ENCODE results near the gene ARHGAP10.

Gene ARHGAP10

DNA sequence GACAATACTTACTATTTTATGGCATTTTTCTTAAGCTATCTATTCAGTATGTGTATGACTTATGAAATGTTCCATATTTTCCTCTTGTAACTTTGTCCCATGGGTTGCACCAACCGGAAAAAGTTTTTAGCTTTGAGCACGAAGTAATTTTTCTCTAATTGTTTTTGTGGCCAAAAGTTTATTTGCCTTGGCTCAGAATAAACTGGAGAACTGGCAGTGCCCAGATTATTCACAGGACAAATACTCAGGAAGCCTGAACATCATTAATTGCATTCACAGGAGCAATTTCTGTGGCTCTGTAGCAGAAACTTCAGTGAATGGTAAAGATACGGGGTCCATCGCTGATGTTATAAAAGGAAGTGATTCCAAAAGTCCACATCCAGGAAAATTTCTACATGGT is 184.5 kb downstream of the ARHGAP10 start:
- DNase-seq, result no peak

DNA sequence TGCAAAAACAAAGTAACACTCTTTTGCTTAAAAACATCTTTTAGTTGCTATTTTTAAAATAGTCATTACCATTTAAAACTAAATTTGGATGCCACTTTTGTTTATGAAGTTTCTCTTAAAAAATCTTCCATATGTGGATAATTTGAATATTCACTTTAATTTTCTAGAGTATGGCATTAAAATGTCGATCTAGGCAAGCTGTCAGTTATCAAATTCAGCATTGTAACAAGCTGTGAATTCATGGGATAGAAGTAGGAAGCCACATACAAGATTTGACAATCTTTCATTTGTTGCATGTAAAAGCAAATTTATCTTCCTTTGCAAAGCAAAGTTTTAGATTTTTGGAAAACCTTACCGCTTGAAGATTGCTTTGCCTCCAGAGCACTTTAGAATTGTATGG is 191.5 kb downstream of the ARHGAP10 start:
- no peak for DNase-seq

DNA sequence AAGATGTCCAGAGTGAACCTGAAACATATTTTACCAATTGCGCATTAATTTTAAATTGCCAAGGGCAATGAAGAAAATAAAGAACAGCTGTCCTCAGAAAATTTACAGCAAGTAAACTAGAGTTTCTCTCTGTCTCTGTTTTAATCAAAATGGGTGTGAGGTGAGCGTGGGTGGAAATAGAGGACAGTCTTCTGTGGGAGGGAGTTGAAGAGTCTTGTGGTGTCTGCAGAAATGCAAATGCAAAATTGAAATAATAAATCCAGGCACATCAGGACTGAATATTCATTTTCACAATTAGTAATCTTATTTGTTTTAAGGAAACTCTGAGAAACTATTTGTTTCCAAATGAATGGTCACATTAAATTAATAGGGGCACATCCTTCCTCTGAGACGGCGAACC is 192.0 kb downstream of the ARHGAP10 start:
- no peak for DNase-seq

DNA sequence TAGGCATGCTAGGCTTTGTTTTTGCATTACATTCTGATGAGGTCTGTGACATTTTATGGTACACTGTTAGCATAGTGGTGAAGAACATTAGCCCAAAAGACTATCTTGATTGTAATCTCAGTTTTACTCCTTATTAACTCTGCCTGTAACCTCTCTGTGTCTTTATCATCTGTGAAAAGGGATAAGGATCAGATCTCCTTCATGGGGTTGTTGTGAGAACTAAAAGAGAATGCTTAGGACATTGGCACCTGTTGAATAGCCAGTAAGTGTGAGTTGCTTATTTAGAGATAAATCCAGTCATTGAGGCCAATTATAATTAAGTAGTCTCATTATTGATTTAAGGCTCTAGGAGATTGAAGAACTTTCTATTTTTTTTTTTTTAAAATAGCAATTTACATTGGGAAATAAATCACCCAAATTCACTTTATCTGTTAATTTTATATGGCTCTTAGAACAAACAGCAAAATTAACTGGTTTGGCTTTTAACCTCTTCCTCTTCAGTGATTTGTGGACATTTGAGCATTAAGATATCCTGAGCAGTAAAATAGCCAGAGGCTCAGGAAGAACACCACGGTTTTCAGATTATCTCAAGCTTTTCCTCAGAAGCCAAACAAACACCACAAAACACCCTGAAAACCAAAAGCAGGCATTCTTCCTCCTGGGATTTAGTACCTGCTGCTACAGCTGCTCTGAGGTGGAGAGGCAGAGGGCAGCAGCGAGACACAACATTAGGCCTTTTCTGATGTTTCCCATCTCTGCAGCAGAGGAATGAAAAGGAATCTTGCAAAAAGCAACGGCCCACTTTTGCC is 192.9 kb downstream of the ARHGAP10 start:
- no peak for DNase-seq

DNA sequence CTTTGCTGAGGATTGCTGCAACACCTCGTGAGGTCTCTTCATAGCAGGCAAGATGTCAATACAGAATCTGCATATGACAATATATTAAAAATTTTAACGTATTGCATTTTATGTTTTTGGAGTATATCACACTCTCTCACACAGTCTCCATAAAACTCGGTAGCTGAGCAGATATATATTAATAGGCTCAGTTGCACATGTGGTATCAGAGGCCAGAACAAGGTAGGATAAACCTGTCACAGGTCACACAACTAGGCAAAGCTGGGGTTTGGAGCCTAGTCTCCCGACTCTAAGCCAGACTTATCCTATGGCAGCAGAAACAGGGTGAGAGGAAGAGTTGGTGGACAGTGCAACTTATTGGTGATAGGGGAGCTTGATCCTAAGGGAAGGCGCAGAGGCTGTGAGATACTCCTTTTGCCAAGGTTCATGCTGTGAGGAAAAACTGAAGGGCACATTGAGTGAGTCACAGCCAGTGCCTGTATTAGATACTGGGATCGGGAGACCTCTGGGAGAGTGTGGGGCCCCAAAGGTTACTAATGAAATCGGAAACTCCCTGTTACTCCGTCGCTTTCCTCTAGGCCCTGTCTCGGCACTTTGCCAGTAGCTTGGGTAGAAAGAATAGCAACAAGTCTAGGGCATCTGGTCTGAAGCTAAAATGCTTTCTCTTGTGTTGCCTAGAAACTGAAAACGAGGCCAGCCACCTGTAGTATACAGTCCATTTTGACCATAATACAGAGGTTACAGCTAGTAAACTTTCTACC is 195.7 kb downstream of the ARHGAP10 start:
- DNase-seq, result no peak

DNA sequence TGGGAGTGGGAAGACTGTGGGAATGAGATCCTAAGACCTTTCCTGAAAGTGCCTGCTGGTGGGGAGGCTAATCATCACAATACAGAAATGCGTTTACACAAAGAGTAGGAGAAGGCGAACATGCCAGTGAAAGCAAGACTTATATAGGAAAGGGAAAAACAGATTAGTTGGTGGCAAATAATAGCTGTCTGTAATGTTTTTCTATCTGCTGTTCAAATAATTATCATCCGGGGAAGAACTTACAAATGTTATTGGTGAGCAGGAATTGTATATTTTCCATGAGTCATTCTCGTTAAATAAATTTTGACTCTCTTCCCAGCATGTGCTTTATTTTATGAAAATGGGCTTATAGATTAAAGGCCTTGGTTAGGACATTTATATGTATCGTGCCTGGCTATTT is 196.5 kb downstream of the ARHGAP10 start:
- no peak for DNase-seq

DNA sequence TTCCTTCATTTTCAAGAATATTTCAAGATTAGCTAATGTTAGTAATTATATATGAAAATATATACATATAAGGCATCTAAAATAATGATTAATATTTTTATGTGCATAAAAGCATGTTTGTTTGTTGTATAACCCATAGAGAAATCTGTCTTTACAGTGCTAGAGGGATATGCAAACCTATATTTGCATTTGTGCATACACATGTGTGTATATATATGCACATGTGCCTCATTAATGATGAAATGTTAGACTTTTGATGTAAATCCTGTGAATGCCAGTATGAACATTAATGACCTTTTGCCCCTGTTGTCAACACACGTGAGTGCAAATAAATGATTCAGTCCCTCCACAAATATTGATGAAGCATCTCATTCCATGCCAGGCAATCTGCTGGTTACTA is 197.9 kb downstream of the ARHGAP10 start:
- DNase-seq, result no peak

DNA sequence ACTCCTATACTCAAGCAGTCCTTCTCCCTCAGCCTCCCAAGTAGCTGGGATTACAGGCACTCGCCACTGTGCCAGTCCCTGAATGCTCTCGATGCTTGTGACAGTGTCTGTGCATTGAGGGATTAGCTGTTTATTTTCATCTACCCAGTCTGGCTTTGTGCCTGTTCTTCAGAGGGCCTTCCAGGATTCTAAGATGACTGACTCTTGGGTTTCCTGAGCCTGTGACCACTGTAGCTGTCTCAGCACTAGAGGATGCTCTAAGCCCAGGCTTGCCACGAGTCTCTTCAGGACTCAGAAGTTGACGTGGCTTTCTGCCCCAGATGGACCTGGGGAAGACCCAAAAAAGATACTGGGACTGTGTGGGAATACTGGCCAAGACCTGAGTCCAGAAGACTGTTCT is 201.4 kb downstream of the ARHGAP10 start:
- DNase-seq, result no peak

DNA sequence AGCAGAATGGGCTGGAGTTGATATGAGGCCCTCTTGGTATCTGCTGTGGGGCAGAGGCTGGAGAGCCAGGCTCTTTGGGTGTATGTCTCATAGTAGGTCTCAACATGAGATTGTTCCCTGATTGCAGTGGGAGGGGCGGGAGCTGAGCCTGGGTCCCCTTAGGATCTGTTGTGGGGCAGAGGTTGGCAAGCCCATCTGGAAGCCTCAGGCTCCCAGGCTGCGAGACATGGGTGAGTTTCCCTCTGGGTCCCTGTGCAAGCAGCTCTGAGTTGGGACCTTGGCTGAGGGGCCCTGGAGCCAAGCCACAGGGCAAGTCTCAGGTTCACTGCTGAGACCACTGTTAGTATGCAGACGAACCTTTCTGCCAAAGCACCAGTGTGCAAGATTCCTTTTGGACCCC is 201.9 kb downstream of the ARHGAP10 start:
- no peak for DNase-seq

DNA sequence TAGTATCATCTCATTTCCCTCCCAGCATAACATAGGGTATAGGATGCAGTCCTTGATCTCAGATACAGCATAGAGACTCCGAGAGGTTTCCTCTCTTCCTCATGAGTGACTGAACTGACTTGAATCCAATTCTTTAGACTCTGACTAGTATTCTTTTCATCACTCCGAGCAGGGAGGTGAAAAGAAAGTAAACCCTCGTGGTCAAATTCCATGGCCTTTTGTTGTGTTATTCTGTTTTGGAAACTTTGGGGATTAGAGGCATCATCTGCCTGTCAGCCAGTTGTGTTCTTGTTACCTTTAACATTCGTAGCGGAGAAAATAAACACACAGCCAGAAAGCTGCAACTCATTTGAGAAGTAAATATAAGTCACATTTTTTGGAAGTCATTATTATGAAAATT is 206.6 kb downstream of the ARHGAP10 start:
- no peak for DNase-seq

DNA sequence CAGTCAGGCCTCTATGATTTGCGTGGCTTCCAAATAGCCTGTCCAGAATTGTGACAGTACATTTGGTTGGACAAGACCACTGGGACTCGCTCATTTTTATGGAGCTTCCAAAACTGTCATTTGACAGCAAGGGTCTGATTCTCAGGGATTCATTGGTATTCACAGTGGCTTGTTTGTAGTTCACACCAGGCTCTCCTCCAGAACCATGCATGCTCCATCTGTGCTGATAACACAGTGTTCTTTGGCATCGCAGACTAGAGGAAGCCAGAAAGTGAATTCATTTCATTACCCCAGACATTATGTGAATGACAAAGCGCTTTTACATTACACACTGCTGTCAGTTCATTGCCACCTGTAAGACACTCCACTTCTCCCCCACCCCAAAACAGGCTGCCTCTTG is 208.3 kb downstream of the ARHGAP10 start:
- DNase-seq, result no peak

DNA sequence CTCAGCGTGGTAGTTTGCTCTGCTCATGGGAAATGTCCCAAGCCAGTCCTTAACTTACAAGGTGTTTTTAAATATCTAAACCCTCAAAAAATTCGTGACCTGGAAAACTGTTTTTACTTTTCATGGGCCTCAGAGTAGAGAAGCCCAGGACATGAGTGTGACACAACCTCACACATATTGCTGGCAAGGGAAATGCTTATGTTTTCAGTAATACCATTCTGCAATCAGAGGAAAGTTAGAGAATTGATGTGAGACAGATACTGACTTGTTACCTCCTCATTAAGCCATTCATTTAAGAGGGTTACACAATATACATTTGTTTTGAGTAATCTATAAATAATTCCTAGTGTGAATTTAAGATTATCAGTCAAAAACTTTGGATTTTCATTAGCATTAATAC is 209.5 kb downstream of the ARHGAP10 start:
- DNase-seq, result no peak

DNA sequence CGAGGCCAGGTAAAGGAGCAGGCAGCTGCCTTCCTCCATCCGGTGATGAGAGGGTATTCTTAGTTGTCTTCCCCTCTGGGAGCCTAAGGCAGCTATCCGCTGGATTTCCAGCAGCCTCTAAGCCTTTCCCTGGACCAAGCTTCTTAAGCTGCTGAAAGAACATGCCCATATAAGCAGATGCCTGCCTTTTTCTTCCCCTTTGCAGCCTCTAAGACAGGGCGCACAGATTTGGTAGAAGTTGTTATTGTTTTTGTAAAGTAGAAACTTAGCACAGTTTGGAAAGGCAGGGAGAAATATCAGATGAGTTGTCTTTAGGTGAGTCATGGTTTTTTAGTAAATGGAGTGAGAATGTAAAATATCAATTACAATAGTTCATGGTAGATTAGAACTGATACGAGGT is 210.8 kb downstream of the ARHGAP10 start:
- DNase-seq, result no peak

DNA sequence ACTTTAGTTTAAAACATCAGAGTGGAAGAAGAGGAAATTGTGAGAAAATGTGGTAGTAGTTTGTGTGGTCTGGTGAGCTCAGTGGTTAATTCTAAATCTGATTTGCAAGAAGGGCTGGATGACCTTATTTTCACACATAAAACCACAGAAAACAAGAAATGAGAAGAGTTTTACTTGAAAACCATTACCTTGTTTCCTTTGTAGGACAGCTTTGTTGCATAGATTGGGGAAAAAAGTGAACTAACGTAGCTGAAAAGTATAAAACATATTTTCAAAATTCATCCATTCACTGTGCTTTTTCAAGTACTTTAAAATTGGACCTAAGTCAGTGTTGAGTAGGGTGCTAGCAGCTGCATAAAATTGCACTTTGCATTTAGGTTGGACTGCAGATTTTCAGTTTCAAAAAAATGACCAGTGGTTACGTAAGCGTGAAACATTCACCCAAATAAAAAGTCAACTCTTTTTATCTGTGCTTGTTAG is 211.3 kb downstream of the ARHGAP10 start:
- no peak for DNase-seq

DNA sequence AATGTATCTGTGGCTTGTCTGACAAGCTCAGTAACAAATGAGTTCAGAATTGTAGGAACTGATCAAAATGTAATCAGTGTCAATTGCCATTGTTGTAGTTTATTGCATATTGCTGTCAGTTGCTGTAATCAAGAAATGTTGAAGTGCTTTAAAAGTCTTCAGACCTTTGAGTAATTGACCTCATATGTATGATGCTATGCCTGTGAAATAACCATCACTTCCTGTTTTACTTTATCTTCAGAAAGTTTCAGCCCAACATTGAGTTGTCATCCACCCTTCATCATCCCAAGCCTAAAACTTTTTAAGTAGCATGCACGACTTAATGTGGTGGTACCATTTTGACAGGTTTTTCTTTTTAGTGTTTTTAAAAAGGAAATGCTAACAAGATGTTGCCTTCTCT is 212.4 kb downstream of the ARHGAP10 start:
- no peak for DNase-seq

DNA sequence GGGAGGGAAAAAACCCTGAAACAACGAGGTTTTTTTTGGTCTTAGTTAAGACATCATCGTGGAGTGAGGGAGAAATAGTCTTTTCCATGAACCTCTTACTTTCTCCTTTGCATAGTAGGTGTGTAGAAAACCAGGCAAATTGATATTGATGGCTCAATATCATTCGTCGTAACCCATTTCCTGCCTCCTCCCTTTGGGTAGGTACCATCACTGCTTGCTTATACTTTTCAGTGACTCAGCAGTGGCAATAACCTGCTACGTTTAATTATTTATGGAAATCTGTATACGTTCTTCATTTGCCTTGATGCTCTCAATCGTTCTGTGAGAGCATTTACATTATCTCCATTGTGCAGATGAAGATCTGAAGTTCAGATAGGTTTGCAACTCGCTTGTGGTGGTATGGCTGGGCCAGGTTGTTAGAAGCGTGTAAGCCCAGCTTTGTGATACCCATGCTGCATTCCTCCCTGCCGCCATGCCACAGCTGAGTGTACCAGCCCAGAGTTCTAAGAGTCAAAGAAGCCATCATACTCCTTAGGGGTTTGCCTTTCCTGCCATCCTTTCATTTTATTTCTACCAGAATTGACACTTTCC is 212.9 kb downstream of the ARHGAP10 start:
- no peak for DNase-seq

DNA sequence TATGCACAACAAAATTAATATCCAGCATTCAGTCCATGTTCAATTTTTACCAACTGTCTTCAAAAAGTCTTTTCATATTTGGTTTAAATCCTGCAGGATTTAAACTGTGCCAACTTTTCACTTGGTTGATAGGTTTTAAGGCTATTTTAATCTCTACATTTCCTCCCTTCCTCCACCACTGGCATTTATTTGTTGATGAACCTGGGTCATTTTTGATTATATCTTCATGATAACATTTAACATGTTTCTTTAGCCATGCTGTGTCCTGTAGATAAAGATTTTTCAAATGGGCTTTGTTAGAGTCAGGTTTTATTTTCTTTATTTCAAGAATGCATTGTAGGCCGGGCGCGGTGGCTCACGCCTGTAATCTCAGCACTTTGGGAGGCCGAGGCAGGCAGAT is 216.4 kb downstream of the ARHGAP10 start:
- DNase-seq, result no peak

DNA sequence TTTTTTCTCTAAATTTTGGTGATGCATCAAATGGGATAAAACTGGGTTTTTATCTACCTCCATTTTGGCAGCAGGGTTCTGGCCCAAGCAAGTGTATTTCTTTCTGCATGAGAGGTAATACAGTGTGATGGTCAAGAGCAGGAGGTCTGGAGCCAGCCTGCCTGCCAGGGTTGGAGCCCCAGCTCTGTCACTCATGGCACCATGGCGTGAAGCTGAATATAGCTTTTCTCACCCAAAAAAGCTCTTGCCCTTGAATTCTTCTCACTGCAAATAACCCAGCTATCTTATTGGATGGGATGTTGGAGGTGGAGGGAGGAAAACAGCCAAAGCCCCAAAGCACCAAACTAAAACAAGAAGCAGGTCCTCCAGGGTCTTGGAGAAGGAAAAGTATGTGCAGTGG is 218.4 kb downstream of the ARHGAP10 start:
- DNase-seq, result no peak

DNA sequence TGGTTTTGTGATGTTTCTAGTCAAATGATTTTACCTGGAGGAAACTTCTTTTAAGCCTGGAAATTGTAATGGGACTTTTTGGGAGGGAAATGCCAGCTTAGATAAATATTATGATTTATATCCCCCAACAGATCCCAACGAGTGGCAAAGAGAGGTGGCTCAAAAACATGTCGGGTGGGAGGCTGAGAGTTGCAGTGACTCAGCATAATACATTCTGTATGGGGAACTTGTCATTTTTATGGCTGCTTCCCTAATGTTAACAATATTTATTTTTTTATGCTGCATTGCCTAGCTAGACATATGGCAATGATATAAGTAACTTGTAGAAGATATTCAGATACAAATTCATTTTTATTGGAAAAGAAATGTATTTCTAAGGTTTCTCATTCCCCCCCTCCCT is 219.0 kb downstream of the ARHGAP10 start:
- DNase-seq, result no peak

DNA sequence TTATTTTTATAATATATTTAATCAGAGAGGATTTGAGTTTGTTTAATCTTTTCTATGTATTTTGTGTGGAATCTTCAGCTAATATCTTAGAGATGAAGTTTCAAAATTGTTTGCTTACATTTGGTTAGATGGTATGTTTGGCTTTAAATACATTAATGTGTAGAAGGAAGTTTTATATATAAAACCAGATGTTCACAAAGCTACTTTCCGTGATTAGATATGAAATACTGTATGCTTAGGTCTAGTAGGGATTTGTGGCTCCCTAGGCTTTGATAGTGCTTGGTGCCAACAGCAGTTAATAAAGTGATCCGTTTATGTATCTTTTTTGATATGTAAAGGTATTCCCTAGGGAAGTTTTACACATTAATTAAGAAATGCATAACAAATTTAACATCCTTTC is 223.0 kb downstream of the ARHGAP10 start:
- no peak for DNase-seq

DNA sequence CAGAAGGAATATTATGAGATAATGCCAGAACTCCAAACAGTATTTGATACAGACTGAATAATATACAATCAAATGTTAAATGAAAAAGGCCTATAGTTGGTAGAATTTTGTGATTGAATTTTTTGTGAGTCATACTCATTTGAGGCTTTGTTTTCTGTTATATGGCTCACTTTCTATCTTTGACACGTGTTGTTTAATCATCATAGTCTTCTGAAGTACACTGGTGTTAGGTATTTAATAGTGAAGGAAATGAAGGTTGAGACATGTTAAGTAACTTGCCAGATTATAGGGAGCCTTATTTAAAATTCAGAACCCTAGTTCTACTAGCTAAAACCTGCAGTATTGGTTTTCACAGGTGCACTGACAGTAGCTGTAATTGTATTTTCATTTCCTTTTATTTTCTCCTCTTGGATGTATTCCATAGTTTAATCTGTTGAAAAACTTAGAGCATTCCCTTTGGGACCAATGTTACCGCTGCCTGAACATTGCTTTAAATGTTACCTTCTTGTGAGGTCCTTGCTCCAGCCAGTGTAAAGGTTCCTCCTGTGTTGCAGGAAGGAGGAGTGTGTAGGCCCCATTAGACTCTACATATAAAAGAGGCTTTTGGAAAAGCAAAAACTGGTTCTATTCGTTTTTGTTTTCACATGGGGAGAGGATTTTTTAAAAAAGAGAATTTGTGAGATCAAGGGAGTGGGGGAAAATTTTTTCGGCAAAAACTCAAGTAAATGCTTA is 224.1 kb downstream of the ARHGAP10 start:
- DNase-seq, result no peak

DNA sequence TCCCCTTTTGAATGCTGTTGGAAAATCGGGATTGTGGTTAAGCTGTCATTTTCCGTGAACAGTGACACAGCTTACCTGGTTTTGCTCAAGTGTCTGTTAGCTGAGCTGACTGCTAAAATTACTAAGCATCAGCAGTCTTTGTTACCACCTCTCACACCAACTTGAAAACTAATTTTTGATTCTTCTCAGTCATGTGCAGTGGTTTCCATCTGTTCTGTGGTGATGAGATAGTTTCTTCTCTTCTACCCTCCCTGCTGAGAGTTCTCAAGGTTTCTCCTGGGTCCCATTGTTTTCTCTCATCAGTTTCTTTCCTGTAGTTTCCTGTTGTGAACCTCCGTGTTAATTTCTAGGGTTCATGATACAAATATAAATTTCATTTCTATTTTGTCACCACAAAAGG is 225.6 kb downstream of the ARHGAP10 start:
- DNase-seq, result no peak

DNA sequence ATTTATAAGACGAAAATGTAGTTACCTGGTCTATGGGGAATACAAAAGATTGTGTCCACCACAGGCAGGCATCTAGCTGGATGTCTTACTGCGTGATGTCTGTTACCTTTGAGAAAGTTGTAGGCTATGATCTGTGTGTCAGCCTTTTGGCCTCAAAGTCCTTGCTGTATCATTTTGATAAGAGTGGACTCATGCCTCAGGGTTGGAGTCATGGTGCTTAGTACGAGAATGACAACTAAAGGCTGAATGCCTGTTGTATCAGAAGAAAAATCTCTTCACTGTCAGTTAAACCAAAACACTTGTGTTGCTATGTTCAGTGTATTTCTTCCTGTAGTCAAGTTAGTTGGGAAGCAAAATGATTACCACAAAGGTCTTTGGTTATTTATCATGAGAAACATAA is 226.2 kb downstream of the ARHGAP10 start:
- DNase-seq, result no peak
